NCI-H2196 treated with DMSO at 0.1 percent for 48 hours (cell line): Measurements from ENCODE around the gene PHF19.
A peak's percentile ranks its signal among the peaks of the same experiment; 100 is the strongest.

Experiments
- DNase-seq: peaks from one replicate; lab custom pipeline; 2025; ENCODE audit not compliant: unreplicated experiment; lab: John Stamatoyannopoulos, UW

PHF19 gene

GRCh38 chr9:120892748-120893610, 16.0 kb upstream of the PHF19 start:
- peak; percentile 70 for DNase-seq

- DNase-seq: no peak
Measured at GRCh38 chr9:120891884-120892747, 15.1 kb upstream of the PHF19 start.

- DNase-seq: no peak
Measured at GRCh38 chr9:120891245-120891883, 14.4 kb upstream of the PHF19 start.

- no peak for DNase-seq
Measured at GRCh38 chr9:120890320-120891244, 13.6 kb upstream of the PHF19 start.

GRCh38 chr9:120889606-120890271, 12.8 kb upstream of the PHF19 start:
- peak; percentile 40 for DNase-seq

- no peak for DNase-seq
Measured at GRCh38 chr9:120888626-120889025, 11.6 kb upstream of the PHF19 start.

GRCh38 chr9:120886490-120886967, 9.5 kb upstream of the PHF19 start:
- DNase-seq: no peak

- DNase-seq: no peak
Measured at GRCh38 chr9:120885958-120886357, 9.0 kb upstream of the PHF19 start.

GRCh38 chr9:120885457-120885856, 8.5 kb upstream of the PHF19 start:
- DNase-seq: no peak

- DNase-seq: no peak
Measured at GRCh38 chr9:120883608-120883996, 6.6 kb upstream of the PHF19 start.

- peak; percentile 52 for DNase-seq
Measured at GRCh38 chr9:120882935-120883607, 6.1 kb upstream of the PHF19 start.

GRCh38 chr9:120879446-120879845, 2.5 kb upstream of the PHF19 start:
- no peak for DNase-seq

- no peak for DNase-seq
Measured at GRCh38 chr9:120878188-120879130, 1.5 kb upstream of the PHF19 start.

GRCh38 chr9:120877276-120878034, 467 bp upstream of the PHF19 start:
- DNase-seq: peak; percentile 48

GRCh38 chr9:120875954-120876841, 790 bp downstream of the PHF19 start:
- DNase-seq: peak; percentile 93

- no peak for DNase-seq
Measured at GRCh38 chr9:120875643-120875953, 1.4 kb downstream of the PHF19 start.

GRCh38 chr9:120875195-120875565, 1.8 kb downstream of the PHF19 start:
- DNase-seq: no peak
